GM18873 (cell line): ENCODE data around the gene LURAP1L.

Experiments
- ATAC-seq: cut with Tn5 transposase; IDR thresholded peaks from one replicate; pipeline ENCODE4 v1.9.1; 2021; ENCODE audit warnings: mild to moderate bottlenecking, moderate library complexity, moderate number of reproducible peaks; ENCODE audit not compliant: unreplicated experiment, low FRiP score

Gene LURAP1L

DNA sequence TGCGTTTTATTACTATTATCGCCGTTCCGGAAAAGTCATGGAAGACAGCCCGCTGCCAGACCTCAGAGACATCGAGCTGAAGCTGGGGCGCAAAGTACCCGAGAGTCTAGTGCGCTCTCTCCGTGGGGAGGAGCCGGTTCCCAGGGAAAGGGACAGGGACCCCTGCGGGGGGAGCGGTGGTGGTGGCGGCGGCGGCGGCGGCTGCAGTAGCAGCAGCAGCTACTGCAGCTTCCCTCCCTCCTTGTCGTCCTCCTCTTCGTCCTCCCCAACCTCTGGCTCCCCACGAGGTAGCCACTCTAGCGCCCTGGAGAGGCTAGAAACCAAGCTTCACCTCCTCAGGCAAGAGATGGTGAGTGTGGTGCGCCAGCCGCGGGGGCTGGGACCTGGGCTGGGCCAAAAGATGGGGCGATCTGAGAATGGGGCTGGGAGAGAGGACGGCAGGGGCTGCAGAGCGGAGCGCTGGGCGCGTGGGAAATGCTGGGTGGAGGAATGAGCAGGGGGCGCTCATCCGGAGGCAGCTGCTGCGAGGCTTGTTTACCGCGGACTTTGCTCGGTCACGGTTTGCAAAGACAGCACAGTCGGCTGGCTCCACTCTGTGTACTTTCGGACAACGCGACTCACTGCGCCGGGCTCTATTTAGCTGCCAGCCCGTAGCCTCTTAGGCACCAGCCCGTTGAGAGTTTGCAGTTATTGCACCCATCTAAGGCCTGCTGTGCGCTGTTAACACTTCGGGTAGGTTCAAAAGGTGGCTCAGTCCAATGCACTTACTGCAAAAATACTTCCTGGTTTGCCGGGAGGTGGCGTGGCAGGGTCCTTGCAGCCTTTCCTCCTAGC is 1.1 kb downstream of the LURAP1L start:
- ATAC-seq: peak; percentile 61

DNA sequence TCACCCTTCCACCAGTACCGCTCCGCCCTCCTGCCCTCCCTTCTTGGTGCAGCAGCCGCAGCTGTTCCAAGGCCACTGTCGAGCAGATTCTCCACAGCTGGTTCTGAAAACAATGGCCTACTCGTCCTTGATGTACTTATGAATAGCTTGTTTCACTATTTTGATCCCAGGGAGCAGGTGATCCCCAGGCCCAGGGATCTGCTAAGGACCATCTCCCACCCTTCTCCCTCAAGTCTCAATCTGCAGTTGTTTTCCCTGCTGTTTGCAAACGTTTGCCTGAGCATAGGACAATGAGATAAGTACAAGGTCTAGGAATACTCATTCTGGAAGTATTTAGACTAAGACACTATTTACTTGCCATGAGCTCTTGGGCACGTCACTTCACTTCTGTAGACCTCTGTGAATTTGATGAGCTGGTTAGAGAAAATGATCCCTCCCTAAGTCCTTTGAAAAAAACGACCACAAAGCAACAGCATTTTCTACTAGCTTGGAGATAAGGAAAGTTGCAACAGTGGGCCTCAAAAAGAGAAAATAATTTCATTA is 1.8 kb downstream of the LURAP1L start:
- ATAC-seq: no peak

DNA sequence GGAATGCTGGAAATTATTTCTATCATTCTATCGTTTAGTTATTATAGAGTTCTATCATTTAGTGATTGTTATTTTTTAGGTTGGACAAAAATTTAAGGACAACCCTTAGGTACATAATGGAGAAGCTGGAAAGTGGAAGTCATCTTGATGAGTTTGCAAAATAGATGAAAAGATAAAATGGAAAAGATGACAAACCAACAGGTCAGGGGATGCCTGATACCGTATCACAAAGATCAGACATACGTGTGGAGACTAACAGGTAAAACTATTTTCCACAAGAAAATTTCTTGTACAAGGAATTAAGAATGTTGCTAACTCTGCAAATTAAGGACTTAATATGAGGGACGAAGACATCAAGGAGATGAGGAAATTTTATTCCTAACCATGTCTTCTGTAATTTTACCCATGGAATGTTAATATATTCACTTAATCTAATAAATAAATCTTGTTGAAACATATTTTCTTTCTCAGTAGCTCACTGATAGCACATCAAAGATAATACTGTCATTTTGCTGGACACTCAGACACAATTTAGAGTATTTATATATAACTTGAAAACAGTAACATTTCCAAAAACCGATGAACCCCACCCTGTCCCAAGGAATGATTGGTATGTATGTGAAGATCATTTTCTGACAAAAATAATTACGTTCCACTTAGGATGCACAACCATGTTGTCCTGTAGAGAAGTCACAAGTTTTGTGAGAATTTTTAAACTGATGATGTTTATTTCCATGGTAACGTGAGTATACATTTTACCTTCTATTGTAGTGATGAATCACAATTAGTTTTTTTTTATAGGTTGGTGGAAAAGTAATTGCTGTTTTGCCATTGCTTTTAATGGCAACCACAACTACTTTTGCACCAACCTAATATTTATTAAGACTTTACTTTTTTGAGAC is 2.6 kb downstream of the LURAP1L start:
- ATAC-seq: no peak

DNA sequence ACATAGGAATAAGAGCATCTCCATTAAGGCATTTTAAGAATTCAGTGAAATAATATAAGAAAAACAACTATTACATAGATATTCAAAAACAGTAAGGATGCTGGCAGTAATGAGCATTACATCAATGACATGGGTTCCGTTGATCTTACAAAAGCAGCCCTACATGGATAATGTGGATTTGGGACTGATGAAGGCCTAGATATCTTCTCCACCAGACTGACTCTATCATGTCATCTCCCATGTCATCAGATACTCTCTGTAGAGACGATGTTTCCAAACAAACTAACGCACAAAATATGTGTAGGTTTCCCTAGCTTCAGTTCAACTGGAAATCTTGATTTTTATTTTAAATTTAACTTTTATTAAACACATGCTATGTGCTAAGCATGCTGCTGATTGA is 3.6 kb downstream of the LURAP1L start:
- no peak for ATAC-seq

DNA sequence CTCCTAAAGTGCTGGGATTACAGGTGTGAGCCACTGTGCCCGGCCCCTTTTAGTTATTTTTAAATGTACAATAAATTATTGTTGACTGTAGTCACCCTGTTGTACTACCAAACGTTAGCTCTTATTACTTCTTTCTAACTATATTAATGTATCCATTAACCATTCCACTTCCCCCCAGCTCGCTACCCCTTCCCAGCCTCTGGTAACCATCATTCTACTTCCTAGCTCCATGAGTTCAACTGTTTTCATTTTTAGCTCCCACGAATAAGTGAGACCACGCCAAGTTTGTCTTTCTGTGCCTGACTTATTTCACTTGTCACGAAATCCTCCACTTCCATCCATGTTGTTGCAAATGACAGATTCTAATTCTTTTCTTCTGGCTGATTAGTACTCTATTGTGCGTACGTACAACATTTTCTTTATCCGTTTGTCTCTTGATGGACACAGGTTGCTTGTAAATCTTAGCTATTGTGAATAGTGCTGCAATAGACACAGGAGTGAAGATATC is 6.5 kb downstream of the LURAP1L start:
- ATAC-seq: no peak

DNA sequence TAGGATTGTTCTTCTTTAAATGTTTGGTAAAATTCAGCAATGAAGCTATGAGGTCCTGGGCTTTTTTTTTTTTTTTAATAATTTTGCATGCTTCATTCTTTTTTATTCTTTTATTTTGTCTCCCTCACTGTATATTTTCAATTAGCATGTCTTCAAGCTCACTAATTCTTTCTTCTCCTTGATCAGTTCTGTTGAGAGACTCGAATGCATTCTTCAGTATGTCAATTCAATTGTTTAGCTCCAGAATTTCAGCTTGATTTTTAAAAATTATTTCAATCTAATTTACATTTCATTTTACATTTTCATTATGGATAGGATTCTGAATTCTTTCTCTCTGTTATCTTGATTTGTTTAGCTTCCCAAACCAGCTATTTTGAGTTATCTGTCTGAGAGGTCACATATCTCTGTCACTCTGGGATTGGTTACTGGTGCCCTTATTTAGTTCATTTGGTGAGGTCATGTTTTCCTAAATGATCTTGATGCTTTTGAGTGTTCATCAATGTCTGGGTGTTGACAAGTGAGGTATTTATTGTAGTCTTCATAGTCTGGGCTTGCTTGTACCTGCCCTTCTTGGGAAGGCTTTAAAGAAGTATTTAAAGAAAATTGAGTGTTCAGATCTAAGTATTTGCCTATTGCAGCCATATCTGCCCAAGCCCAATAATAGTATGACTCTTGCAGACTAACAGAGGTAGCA is 9.1 kb downstream of the LURAP1L start:
- ATAC-seq: no peak

DNA sequence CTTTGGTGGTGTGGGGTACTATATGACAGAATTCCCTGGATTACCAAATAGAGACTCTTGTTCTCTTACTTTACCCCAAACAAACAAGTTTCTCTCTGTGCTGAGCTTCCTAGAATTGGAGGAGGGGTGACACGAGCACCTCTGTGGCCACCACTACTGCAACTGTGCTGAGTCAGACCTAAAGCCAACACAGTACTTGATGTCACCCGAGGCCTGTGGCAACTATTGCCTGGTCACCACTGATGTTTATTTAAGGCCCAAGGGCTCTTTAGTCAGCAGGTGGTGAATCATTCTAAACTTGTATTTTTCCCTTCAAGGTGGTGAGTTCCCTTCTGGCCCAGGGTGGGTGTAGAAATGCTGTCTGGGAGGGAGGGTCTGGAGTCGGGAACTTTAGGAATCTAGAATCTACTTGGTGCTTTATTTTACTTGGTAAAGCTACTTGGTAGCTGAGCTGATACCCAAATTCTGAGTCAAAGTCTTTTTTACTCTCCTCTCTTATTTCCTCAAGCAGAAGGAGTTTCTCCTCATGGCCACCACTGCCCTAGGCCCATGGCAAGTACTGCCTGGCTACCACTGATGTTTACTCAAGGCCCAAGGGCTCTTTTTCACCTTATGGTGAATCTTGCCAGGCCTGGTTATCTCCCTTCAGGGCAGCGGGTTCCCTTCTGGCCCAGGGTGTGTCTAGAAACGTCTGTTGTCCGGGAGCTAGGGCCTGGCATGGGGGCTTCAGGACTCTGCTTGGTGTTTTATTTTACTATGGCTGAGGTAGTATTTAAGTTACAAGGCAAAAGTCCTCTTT is 9.8 kb downstream of the LURAP1L start:
- ATAC-seq: no peak

DNA sequence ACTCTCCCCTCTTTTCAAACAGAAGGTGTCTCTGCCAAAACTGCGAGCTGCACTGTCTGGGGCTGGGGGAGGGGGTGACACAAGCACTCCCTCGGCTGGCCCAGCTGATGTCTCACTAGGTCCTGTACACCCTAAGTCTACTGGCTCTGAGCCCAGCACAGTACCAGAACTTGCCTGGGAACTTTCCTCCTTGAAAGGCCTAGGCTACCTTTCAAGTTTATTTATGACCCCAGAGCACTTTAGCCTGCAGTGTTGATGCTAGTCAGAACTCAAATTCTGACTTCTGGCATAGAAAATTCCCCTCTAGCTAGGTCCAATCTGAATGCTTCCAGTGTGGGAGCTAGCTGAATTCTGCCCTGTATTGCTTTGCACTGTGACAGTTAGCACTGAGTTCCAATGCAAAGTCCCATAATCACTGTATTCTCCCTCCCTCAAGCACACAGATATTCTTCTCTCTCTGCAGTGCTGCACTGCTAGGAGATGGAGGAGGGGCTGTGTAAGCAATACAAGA is 10.5 kb downstream of the LURAP1L start:
- ATAC-seq: no peak

DNA sequence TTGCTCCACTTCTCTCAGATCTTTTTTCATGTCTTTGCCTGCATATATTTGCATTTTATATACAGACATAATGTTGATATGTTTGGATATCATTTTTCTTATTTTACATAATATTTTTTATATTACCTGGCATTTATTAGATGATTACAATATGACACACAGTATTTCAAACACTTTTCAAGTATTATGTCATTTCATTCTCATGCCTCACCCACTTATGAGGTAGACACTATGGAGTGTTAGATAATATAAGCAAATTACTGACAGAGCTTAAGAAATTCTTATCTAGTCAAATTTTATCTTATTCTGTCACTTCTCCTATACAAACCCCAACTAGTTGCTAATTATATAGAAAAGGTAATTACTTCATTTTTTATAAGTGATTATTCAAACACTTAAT is 11.1 kb downstream of the LURAP1L start:
- ATAC-seq: no peak

DNA sequence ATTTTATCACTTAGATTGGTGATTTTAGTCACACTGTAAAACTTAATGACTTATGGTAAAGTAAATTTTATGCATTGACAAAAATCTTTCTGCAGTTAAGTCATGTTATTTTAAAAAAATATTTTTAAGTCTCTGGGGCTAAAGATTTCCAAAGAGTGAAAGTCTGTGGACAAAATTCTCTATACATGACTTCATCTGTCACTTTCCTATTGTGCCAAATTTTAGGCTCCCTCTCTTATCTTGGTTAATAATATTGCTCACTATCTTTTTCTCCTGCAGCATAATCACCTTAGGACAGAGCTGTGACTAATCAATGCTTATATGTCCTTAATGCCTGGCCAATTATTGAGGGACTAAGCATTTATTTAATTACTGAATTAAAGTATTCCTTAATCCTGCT is 15.2 kb downstream of the LURAP1L start:
- no peak for ATAC-seq

DNA sequence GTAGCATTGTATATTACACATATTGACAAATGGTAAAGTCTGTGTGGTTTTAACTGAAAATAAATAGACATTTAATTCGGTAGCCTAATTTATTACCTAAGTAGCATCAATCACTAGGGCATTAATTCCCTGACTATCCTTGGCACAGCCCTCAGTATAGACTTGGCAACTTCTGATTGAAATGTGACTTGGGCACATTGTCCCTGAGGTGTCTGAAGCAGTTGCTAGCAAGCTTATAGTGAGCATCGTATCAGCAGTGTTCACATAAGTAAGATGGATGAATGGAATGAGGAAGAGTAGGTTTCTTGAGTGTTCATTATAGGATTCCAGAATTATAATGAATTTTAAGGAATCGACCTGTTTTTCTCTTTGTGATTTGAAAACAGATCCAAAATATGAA is 16.1 kb downstream of the LURAP1L start:
- ATAC-seq: no peak

DNA sequence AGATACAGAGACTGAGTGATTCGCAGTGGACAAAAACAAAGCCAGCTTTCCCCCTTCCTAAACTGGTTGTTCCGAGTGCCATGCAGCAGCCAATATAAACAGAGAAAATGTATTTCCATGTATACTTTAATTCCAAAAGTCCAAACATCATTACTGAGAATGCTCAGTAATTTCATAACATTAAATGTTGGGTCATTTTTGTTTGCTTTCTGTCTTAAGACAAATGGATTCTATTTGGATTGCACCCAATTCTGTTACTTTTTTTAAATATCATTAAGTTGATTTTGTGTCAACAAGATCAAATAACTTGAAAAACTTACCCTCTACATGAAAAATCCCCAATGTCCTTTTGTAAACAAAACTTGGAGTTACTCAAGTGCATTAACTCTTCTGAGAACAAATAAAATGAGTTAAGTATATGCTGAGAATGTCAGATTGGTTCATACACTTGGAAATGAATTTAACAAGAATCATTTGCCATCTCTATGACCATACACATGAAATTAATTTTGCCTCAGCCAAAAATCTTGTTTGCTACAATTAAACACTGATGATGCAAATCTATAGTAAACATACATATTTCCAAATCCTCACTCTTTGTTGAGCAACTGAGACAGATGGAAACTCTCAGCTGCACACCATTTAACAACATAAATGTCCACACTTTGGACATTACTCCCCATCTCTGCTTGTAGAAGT is 19.4 kb downstream of the LURAP1L start:
- no peak for ATAC-seq

DNA sequence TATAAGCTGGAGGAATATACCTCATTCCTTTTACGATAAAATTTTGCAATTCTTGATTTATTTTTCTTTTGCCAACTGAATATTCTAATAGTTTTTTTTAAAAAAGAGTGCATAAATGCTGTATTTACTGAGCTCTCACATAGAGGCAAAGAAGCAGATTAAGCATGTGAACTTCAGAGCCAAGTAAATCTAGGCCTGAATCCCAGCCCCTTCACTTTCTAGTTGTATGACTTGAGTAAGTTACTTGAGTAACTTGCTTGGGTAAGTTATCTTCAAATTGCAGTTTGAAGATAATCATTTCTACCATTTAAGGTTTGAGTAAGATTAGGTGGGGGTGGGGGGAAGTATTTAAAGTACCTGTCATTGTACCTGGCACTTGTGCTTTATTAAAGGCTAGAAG is 21.8 kb downstream of the LURAP1L start:
- no peak for ATAC-seq

DNA sequence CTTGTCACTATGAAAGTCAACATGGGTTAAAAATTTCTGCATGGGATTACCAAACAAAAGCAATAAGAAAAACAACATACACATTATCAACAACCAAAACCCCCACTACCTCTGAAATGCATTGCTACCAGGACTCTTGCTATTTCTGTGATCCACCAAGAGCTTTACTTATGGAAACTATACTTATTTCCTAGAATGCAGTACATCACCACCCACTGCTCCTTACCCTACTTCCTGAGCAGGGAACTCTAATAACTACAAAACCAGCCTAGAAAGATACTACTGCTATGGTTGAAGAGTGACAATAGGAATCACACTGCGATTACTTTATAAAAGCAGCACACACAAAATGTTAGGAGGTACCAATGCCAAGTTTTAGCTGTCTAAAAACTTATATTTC is 22.2 kb downstream of the LURAP1L start:
- no peak for ATAC-seq

DNA sequence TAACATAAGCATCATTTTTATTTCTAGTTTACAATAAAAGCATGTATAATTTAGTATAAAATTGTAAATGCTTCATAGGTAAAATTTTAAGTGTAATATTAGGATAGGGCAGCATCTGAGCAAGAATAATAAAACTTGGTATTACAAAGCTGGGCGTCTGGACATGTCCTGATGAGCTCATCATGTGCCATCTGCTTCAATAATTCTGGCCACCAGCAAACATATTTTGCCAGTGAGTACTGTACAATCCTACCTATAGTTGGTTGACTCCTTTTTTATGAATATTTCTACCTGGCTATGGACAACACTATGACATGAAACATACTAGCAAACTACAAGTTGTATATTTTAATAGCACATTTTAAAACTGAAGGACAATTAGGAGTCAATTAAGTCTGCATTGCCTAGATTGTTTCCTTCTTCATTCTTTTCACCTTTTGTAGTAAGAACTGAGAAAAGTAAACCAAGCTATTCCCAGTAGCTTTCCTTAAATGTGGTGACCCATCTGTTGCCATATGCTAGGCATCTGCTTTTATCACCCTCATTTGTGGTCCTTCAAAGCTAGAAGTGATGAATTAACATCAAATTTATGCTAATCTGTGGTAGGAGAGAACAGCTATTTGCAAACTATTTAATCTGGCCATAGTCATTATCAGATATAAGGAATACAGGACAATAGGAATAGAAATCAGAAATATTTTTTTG is 23.4 kb downstream of the LURAP1L start:
- no peak for ATAC-seq

DNA sequence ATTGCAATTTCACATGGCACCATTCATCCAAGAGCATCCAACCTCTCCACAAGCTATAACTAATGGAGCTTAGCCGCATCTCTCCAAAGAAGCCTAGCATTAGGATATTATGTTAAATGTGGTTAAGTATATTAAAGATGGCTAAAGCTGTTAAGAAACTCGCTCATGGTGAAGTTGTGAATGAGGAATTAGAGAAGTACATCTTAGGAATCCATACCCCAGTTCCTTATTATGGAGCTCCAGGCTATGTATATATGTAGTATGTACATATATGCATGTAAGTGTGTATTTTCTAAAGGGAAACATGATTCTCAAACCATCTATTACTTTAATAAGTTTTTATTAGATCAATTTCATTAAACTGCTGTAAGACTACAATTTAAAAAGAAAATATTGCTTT is 26.4 kb downstream of the LURAP1L start:
- no peak for ATAC-seq

DNA sequence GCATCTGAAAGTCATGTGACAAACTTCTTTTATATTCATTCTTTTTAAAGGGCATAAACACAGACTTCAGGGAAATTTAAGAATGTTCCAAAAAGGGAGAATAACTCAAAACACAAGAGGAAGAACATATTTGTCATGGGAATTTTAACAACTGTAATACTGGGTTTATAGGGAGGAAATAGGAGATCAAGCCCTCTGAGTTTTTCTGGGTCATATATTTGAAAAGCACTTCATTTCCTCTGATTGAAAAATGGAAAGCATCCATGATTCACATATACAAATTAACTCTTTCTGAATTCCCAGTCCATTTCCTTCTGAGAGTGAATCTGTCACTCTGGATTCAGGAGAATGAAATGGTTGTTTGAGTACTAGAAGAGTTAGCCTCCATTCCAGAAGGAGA is 26.8 kb downstream of the LURAP1L start:
- no peak for ATAC-seq

DNA sequence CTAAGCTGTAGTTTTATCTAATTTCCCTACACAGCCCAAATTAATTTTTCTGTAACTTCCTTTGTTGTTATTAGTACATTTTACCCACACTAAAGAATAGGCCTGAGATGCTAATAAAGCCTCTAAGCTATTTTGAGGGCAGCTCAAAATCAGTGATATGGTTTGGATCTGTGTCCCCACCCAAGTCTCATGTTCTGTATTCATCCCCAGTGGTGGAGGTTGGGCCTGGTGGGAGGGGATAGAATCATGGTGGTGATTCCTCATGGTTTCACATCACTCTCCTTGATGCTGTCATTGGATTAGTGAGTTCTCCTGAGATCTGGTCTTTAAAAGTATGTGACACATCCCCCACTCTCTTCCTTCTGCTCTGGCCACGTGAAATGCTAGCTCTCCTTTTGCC is 27.3 kb downstream of the LURAP1L start:
- no peak for ATAC-seq
